ENCODE results near the gene IFNA13.
A peak's percentile ranks its signal among the peaks of the same experiment; 100 is the strongest.

Gene IFNA13

GRCh38 chr9:21340735-21341134, 27.1 kb downstream of the IFNA13 start:
- Histone ChIP-seq H3K4me1 (ENCODE audit: insufficient read depth, poor library complexity, severe bottlenecking) (peaks cover 3% of the 10 kb centered on the region), H3K27me3 (ENCODE audit: insufficient read depth, poor library complexity, severe bottlenecking) (no peaks in the 10 kb centered on the region), H3K4me3 (ENCODE audit: severe bottlenecking) (no peak overlapping the region), H3K27ac (ENCODE audit: poor library complexity, severe bottlenecking) (no peak overlapping the region), H3K9me3 (ENCODE audit: severe bottlenecking) (peaks cover 2% of the 10 kb centered on the region), H3K36me3 (ENCODE audit: low read depth) (no peaks in the 10 kb centered on the region)
- ATAC-seq (ENCODE audit: low read depth) (no peak), DNase-seq (ENCODE audit: low spot score) (no peak)
- TF ChIP-seq CTCF (IDR thresholded peaks at IDR 0.05; ENCODE audit: poor library complexity, severe bottlenecking), result no peak

DNA sequence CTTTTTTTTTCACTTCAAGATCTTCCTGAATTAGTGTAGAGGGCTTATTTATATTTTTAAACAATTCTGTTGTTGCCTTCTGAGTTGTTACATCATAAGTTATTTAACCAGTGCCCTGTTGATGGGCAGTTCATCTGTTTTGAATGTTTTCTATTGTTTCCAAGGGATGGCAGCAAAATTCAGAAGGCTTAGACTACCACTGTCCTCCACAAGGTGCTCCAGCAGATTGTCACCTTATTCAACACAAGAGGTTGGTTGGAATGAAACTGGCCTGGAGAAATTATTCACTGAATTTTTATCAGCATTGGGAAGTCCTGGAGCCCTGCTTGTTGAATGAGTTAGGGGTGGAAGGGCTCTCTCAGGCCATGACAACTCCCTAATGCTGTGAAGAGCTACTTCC, 31.4 kb downstream of the IFNA13 start:
- DNase-seq (ENCODE audit: low spot score) (no peak), ATAC-seq (ENCODE audit: low read depth) (no peak)
- peaks cover 28% of the 10 kb centered on the region for H3K36me3 ChIP-seq (ENCODE audit: low read depth)
- H3K4me1 ChIP-seq (ENCODE audit: insufficient read depth, poor library complexity, severe bottlenecking), result peaks cover 27% of the 10 kb centered on the region
- no peaks in the 10 kb centered on the region for H3K9me3 ChIP-seq (ENCODE audit: severe bottlenecking)
- H3K27me3 ChIP-seq (ENCODE audit: insufficient read depth, poor library complexity, severe bottlenecking), result no peaks in the 10 kb centered on the region
- no peak overlapping the region for H3K27ac ChIP-seq (ENCODE audit: poor library complexity, severe bottlenecking)
- H3K4me3 ChIP-seq (ENCODE audit: severe bottlenecking), result no peak overlapping the region
- TF ChIP-seq CTCF (IDR thresholded peaks at IDR 0.05; ENCODE audit: poor library complexity, severe bottlenecking), result no peak

GRCh38 chr9:21334701-21335632, 32.9 kb downstream of the IFNA13 start, which contains the start of gene KLHL9:
Gene KLHL9, minus strand, starts transcription at chr9:21335404. Its CDS starts 545 bp downstream, at chr9:21334859.
- H3K4me3 ChIP-seq (ENCODE audit: severe bottlenecking), result peak within 1 kb of the TSS; percentile 90
- H3K4me1 ChIP-seq (ENCODE audit: insufficient read depth, poor library complexity, severe bottlenecking), result peaks cover 32% of the 10 kb centered on the region
- ATAC-seq (ENCODE audit: low read depth) (peak; percentile 90), DNase-seq (ENCODE audit: low spot score) (peak; percentile 91)
- no peaks in the 10 kb centered on the region for H3K9me3 ChIP-seq (ENCODE audit: severe bottlenecking)
- H3K27ac ChIP-seq (ENCODE audit: poor library complexity, severe bottlenecking), result peak within 1 kb of the TSS; percentile 80
- H3K27me3 ChIP-seq (ENCODE audit: insufficient read depth, poor library complexity, severe bottlenecking), result no peaks in the 10 kb centered on the region
- no peak for TF ChIP-seq CTCF (IDR thresholded peaks at IDR 0.05; ENCODE audit: poor library complexity, severe bottlenecking)
- H3K36me3 ChIP-seq (ENCODE audit: low read depth), result peaks cover 43% of the 10 kb centered on the region

GRCh38 chr9:21333226-21333625, 34.6 kb downstream of the IFNA13 start:
- H3K4me3 ChIP-seq (ENCODE audit: severe bottlenecking), result no peak overlapping the region
- H3K9me3 ChIP-seq (ENCODE audit: severe bottlenecking), result no peaks in the 10 kb centered on the region
- DNase-seq (ENCODE audit: low spot score), result no peak
- H3K4me1 ChIP-seq (ENCODE audit: insufficient read depth, poor library complexity, severe bottlenecking), result peaks cover 35% of the 10 kb centered on the region
- no peak overlapping the region for H3K27ac ChIP-seq (ENCODE audit: poor library complexity, severe bottlenecking)
- no peak for TF ChIP-seq CTCF (IDR thresholded peaks at IDR 0.05; ENCODE audit: poor library complexity, severe bottlenecking)
- peaks cover 50% of the 10 kb centered on the region for H3K36me3 ChIP-seq (ENCODE audit: low read depth)
- H3K27me3 ChIP-seq (ENCODE audit: insufficient read depth, poor library complexity, severe bottlenecking), result no peaks in the 10 kb centered on the region
- no peak for ATAC-seq (ENCODE audit: low read depth)
